Measurements from ENCODE around the gene KCND3.

DNA sequence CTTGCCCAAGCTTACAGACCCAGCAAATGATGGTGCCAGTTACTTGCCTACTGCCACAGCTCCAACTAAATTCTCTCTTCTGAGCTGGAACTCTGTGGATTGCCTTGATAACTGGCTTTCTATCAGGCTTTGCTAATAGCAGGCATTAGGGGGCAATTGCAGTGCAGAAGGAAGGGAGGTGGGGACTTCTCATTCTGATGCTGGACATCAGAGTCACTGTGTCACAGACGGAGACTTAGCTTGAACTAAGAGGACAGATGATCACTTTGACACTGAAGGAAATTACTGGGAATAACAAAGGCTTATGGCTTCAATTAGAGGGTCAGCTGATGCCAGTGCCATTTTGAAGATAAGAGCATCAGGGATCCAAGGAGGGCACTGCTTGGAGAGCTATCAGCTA is 119.3 kb downstream of the KCND3 start:
- TF ChIP-seq POLR2AphosphoS5 (IDR thresholded peaks at IDR 0.05), result no peak
- TF ChIP-seq CTCF (IDR thresholded peaks at IDR 0.05), result no peak

Data from upper lobe of left lung (tissue), 4 donors.